ENCODE data around the gene ST3GAL5. TPM values are rescaled to one million over a fixed set of nuclear protein-coding genes. Genes with fewer than 3 reads are reported as not detected.

ST3GAL5 gene
- total and polyA plus RNA-seq, 8 donors, result 58.4 to 108 (median 93.9) TPM

GRCh38 chr2:85911097-85911496 is 22.3 kb upstream of the ST3GAL5 start:
- peaks cover 0 to 5% of the 10 kb centered on the region in 2 donors for H3K4me1 ChIP-seq
- no peak overlapping the region for H3K27ac ChIP-seq
- H3K27me3 ChIP-seq, result no peaks in the 10 kb centered on the region
- no peak for ATAC-seq
- no peak overlapping the region for H3K4me3 ChIP-seq
- no peaks in the 10 kb centered on the region for H3K36me3 ChIP-seq
- intact Hi-C loops (cut with DNase I), result no loop called here
- no peaks in the 10 kb centered on the region for H3K9me3 ChIP-seq
- TF ChIP-seq CTCF (IDR thresholded peaks at IDR 0.05), result no peak
- no peak for DNase-seq

GRCh38 chr2:85909005-85909404 is 20.2 kb upstream of the ST3GAL5 start:
- no peaks in the 10 kb centered on the region for H3K9me3 ChIP-seq
- H3K36me3 ChIP-seq, result no peaks in the 10 kb centered on the region
- no peak overlapping the region for H3K27ac ChIP-seq
- no peak for TF ChIP-seq CTCF (IDR thresholded peaks at IDR 0.05)
- no peak for ATAC-seq
- no peak overlapping the region for H3K4me3 ChIP-seq
- DNase-seq, result no peak
- H3K4me1 ChIP-seq, result peaks cover 3 to 15% of the 10 kb centered on the region in 2 donors
- H3K27me3 ChIP-seq, result no peaks in the 10 kb centered on the region
- intact Hi-C loops (cut with DNase I), result no loop called here

- intact Hi-C loops (cut with DNase I), result no loop called here
- Histone ChIP-seq H3K36me3 (no peaks in the 10 kb centered on the region), H3K4me1 (peaks cover 3 to 15% of the 10 kb centered on the region in 2 donors), H3K9me3 (no peaks in the 10 kb centered on the region), H3K27me3 (no peaks in the 10 kb centered on the region), H3K27ac (no peak overlapping the region), H3K4me3 (no peak overlapping the region)
- no peak for DNase-seq
- no peak for ATAC-seq
- TF ChIP-seq CTCF (IDR thresholded peaks at IDR 0.05), result no peak
These were observed 19.7 kb upstream of the ST3GAL5 start for GRCh38 chr2:85908506-85908905.

- H3K27me3 ChIP-seq, result no peaks in the 10 kb centered on the region
- H3K4me3 ChIP-seq, result no peak overlapping the region
- H3K4me1 ChIP-seq, result peaks cover 3 to 15% of the 10 kb centered on the region in 2 donors
- DNase-seq (no peak), ATAC-seq (no peak)
- H3K9me3 ChIP-seq, result no peaks in the 10 kb centered on the region
- H3K36me3 ChIP-seq, result no peaks in the 10 kb centered on the region
- TF ChIP-seq CTCF (IDR thresholded peaks at IDR 0.05), result no peak
- intact Hi-C loops (cut with DNase I), result no loop called here
- H3K27ac ChIP-seq, result no peak overlapping the region
These were observed 18.9 kb upstream of the ST3GAL5 start for GRCh38 chr2:85907671-85908157.

- TF ChIP-seq CTCF (IDR thresholded peaks at IDR 0.05), result no peak
- no peaks in the 10 kb centered on the region for H3K36me3 ChIP-seq
- H3K9me3 ChIP-seq, result no peaks in the 10 kb centered on the region
- no peak overlapping the region for H3K27ac ChIP-seq
- DNase-seq (no peak), ATAC-seq (no peak)
- no peak overlapping the region for H3K4me3 ChIP-seq
- H3K4me1 ChIP-seq, result peaks cover 3 to 15% of the 10 kb centered on the region in 2 donors
- no peaks in the 10 kb centered on the region for H3K27me3 ChIP-seq
- intact Hi-C loops (cut with DNase I), result no loop called here
These were observed 18.0 kb upstream of the ST3GAL5 start for GRCh38 chr2:85906748-85907147.
